ENCODE data around the gene PTCD2.

- no peak for TF ChIP-seq EP300 (IDR thresholded peaks at IDR 0.05)
- peak; percentile 26 to 45 for TF ChIP-seq POLR2AphosphoS5 (IDR thresholded peaks at IDR 0.05)
- peak; percentile 77 to 90 (median 82) for TF ChIP-seq CTCF (IDR thresholded peaks at IDR 0.05)
These were observed 46.3 kb downstream of the PTCD2 start for GRCh38 chr5:72366324-72366976.

Data from esophagus muscularis mucosa (tissue), 4 donors.